ENCODE measurements around the gene DSPP.
"Not testable (repeated sequence)": the region's sequence is repeated elsewhere in the genome, so short reads cannot be mapped to it uniquely, and the experiment has no call there.

DSPP gene

GRCh38 chr4:87566276-87566675 is 42.1 kb upstream of the DSPP start:
- no peak overlapping the region for H3K4me3 ChIP-seq (ENCODE audit: low read length)
- H3K4me2 ChIP-seq (ENCODE audit: low read length): no peak overlapping the region
- H3F3A ChIP-seq (ENCODE audit: control insufficient read depth, insufficient read depth): no peaks in the 10 kb centered on the region
- TF ChIP-seq CTCF (IDR thresholded peaks at IDR 0.05; ENCODE audit: low read depth, low read length, poor library complexity, severe bottlenecking) (no peak), EZH2phosphoT487 (IDR thresholded peaks at IDR 0.05; ENCODE audit: borderline replicate concordance, low read length) (no peak)
- H3K27me3 ChIP-seq (ENCODE audit: control insufficient read depth, low read length): no peaks in the 10 kb centered on the region; the same call in 1 of the 2 replicates
- no peak overlapping the region for H3K27ac ChIP-seq (ENCODE audit: low read depth, low read length)
- no peaks in the 10 kb centered on the region for H3K36me3 ChIP-seq (ENCODE audit: control insufficient read depth, low read length)
- no peaks in the 10 kb centered on the region for H3K9me3 ChIP-seq (ENCODE audit: control insufficient read depth, insufficient read depth, low read length)
- H3K4me1 ChIP-seq (ENCODE audit: control insufficient read depth, low read length): no peaks in the 10 kb centered on the region
- no peaks in the 10 kb centered on the region for H4K20me1 ChIP-seq (ENCODE audit: control insufficient read depth, insufficient read depth, low read depth, low read length)
- no peaks in the 10 kb centered on the region for H3K79me2 ChIP-seq (ENCODE audit: control insufficient read depth, low read length)
- H3K9me2 ChIP-seq (replicated peaks; ENCODE audit: control insufficient read depth, low read length): no peaks in the 10 kb centered on the region

- Histone ChIP-seq H3K27me3 (ENCODE audit: control insufficient read depth, low read length) (no peaks in the 10 kb centered on the region; the same call in 1 of the 2 replicates), H3K36me3 (ENCODE audit: control insufficient read depth, low read length) (no peaks in the 10 kb centered on the region), H3K27ac (ENCODE audit: low read depth, low read length) (no peak overlapping the region), H3K4me1 (ENCODE audit: control insufficient read depth, low read length) (no peaks in the 10 kb centered on the region), H3K4me2 (ENCODE audit: low read length) (no peak overlapping the region), H3K4me3 (ENCODE audit: low read length) (no peak overlapping the region), H3K9me3 (ENCODE audit: control insufficient read depth, insufficient read depth, low read length) (no peaks in the 10 kb centered on the region), H3K9me2 (replicated peaks; ENCODE audit: control insufficient read depth, low read length) (no peaks in the 10 kb centered on the region), H3F3A (ENCODE audit: control insufficient read depth, insufficient read depth) (no peaks in the 10 kb centered on the region), H3K79me2 (ENCODE audit: control insufficient read depth, low read length) (no peaks in the 10 kb centered on the region), H4K20me1 (ENCODE audit: control insufficient read depth, insufficient read depth, low read depth, low read length) (no peaks in the 10 kb centered on the region)
- TF ChIP-seq EZH2phosphoT487 (IDR thresholded peaks at IDR 0.05; ENCODE audit: borderline replicate concordance, low read length): no peak
Measured at GRCh38 chr4:87567191-87567590, 41.1 kb upstream of the DSPP start.

- Histone ChIP-seq H3K9me3 (ENCODE audit: control insufficient read depth, insufficient read depth, low read length) (no peaks in the 10 kb centered on the region), H3K27ac (ENCODE audit: low read depth, low read length) (no peak overlapping the region), H3K4me3 (ENCODE audit: low read length) (no peak overlapping the region), H4K20me1 (ENCODE audit: control insufficient read depth, insufficient read depth, low read depth, low read length) (no peaks in the 10 kb centered on the region), H3K4me1 (ENCODE audit: control insufficient read depth, low read length) (no peaks in the 10 kb centered on the region), H3K9me2 (replicated peaks; ENCODE audit: control insufficient read depth, low read length) (no peaks in the 10 kb centered on the region), H3K36me3 (ENCODE audit: control insufficient read depth, low read length) (no peaks in the 10 kb centered on the region), H3K4me2 (ENCODE audit: low read length) (no peak overlapping the region), H3K79me2 (ENCODE audit: control insufficient read depth, low read length) (no peaks in the 10 kb centered on the region), H3F3A (ENCODE audit: control insufficient read depth, insufficient read depth) (no peaks in the 10 kb centered on the region), H3K27me3 (ENCODE audit: control insufficient read depth, low read length) (no peaks in the 10 kb centered on the region; the same call in 1 of the 2 replicates)
- no peak for TF ChIP-seq CTCF (IDR thresholded peaks at IDR 0.05; ENCODE audit: low read depth, low read length, poor library complexity, severe bottlenecking)
- TF ChIP-seq EZH2phosphoT487 (IDR thresholded peaks at IDR 0.05; ENCODE audit: borderline replicate concordance, low read length): no peak
Measured at GRCh38 chr4:87570290-87570805, 38.0 kb upstream of the DSPP start.

- H3K4me3 ChIP-seq (ENCODE audit: low read length); H4K20me1 ChIP-seq (ENCODE audit: control insufficient read depth, insufficient read depth, low read depth, low read length): not testable (repeated sequence)
Measured at GRCh38 chr4:87574376-87574775, 34.0 kb upstream of the DSPP start.

More at GRCh38 chr4:87574376-87574775, 34.0 kb upstream of the DSPP start:
- not testable (repeated sequence) for H3K79me2 ChIP-seq (ENCODE audit: control insufficient read depth, low read length); H3K4me2 ChIP-seq (ENCODE audit: low read length); H3F3A ChIP-seq (ENCODE audit: control insufficient read depth, insufficient read depth); H3K36me3 ChIP-seq (ENCODE audit: control insufficient read depth, low read length); H3K4me1 ChIP-seq (ENCODE audit: control insufficient read depth, low read length); H3K27me3 ChIP-seq (ENCODE audit: control insufficient read depth, low read length); H3K9me3 ChIP-seq (ENCODE audit: control insufficient read depth, insufficient read depth, low read length); H3K9me2 ChIP-seq (replicated peaks; ENCODE audit: control insufficient read depth, low read length); H3K27ac ChIP-seq (ENCODE audit: low read depth, low read length)

Data from DOHH2 (cell line).